Suprapubic skin (tissue), 4 donors: Measurements from ENCODE around the gene VASN.

ENCODE experiments used
- CTCF ChIP-seq, 2 donors: fragments of 200-600 bp in 1 of 2; fragments of 450-650 bp in 1 of 2; sonication (generic) in 1 of 2; IDR thresholded peaks; one replicate each; pipeline ENCODE4 v1.5.1; 2016 to 2019; ENCODE audit warnings: antibody characterized with exemption in 2 of 2, mild to moderate bottlenecking in 1 of 2, moderate library complexity in 1 of 2
- EP300 ChIP-seq: sonication (generic); formaldehyde crosslinking; IDR thresholded peaks from one replicate; pipeline ENCODE4 v1.6.1; 2017; ENCODE audit warnings: antibody characterized with exemption
- POLR2A ChIP-seq, 2 donors: fragments of 450-650 bp; IDR thresholded peaks; one replicate each; pipeline ENCODE4 v1.6.1; 2017; ENCODE audit warnings: antibody characterized with exemption in 2 of 2, mild to moderate bottlenecking in 2 of 2, moderate library complexity in 2 of 2
- POLR2AphosphoS5 ChIP-seq, 3 donors: sonication (generic); formaldehyde crosslinking; IDR thresholded peaks; one replicate each; pipeline ENCODE4 v1.6.1; 2017; ENCODE audit warnings: antibody characterized with exemption in 3 of 3

- no peak for TF ChIP-seq CTCF (IDR thresholded peaks at IDR 0.05)
- no peak for TF ChIP-seq EP300
- TF ChIP-seq POLR2A (IDR thresholded peaks at IDR 0.05): no peak
- TF ChIP-seq POLR2AphosphoS5 (IDR thresholded peaks at IDR 0.05): no peak
These were observed 31.7 kb upstream of the VASN start for GRCh38 chr16:4339909-4340308.
